OCI-LY1 (cell line): ENCODE results near the gene CAPN3.

Experiments used
- CTCF ChIP-seq: fragments of 200-600 bp; sonication (generic), shearing (Covaris generic); IDR thresholded peaks from 2 replicates; pipeline ENCODE4 v1.5.1; 2017; ENCODE audit warnings: mild to moderate bottlenecking, antibody characterized with exemption, low read length, moderate library complexity, mixed read lengths
- EZH2 ChIP-seq: fragments of 200-600 bp; sonication (generic), shearing (Covaris generic); IDR thresholded peaks from 2 replicates; pipeline ENCODE4 v1.8.0; 2017; ENCODE audit warnings: borderline replicate concordance, mixed run types, mild to moderate bottlenecking, antibody characterized with exemption, low read length, moderate library complexity, mixed read lengths

GRCh38 chr15:42449770-42450424, 90.6 kb downstream of the CAPN3 start:
- TF ChIP-seq CTCF = no peak
- no peak for TF ChIP-seq EZH2
